Peyer's patch (tissue), 4 donors: ENCODE measurements around the gene MARCHF11. TPM values are rescaled to one million over a fixed set of nuclear protein-coding genes. Genes with fewer than 3 reads are reported as not detected.

Source experiments
- DNase-seq, 3 donors: peaks; one replicate each; pipeline ENCODE4 v3.0.0-alpha.2; 2017 to 2019
- H3K27ac ChIP-seq, 4 donors: fragments of 200-600 bp; sonication (generic); one replicate each; pipeline ENCODE4 v1.5.1; 2016 to 2019
- H3K27me3 ChIP-seq, 2 donors: fragments of 200-600 bp; sonication (generic); one replicate each; pipeline ENCODE4 v1.5.1; 2019
- H3K36me3 ChIP-seq, 3 donors: fragments of 200-600 bp; sonication (generic); one replicate each; pipeline ENCODE4 v1.5.1; 2016 to 2019
- H3K4me1 ChIP-seq, 4 donors: fragments of 200-600 bp; sonication (generic); one replicate each; pipeline ENCODE4 v1.5.1; 2016 to 2019
- H3K4me3 ChIP-seq, 4 donors: fragments of 200-600 bp; sonication (generic); 1 replicate in 3 of 4; 2 replicates in 1 of 4; pipeline ENCODE4 v1.5.1; 2016 to 2019; ENCODE audit warnings: mild to moderate bottlenecking in 1 of 4
- H3K9me3 ChIP-seq, 4 donors: fragments of 200-600 bp; sonication (generic); one replicate each; pipeline ENCODE4 v1.5.1; 2016 to 2019; ENCODE audit warnings: mild to moderate bottlenecking in 1 of 4
- POLR2A ChIP-seq, 2 donors: fragments of 450-650 bp; IDR thresholded peaks; one replicate each; pipeline ENCODE4 v1.5.1; 2017; ENCODE audit warnings: antibody characterized with exemption in 2 of 2, mild to moderate bottlenecking in 2 of 2, moderate library complexity in 2 of 2
- total RNA-seq, 4 donors: library from RNA; depleted of rRNA; stranded (reverse); fragments of >200 nt; gene quantifications; one replicate each; pipeline ENCODE4 v1.1.0, GENCODE V29; 2016
- TF ChIP-seq, protein P1 (sequence below), 6 experiments: fragments of 450-650 bp in 4 of 6; fragments of 200-600 bp in 2 of 6; sonication (generic) in 1 of 6; IDR thresholded peaks; one replicate each; pipeline ENCODE4 v1.5.1; 2017 to 2019; ENCODE audit warnings: antibody characterized with exemption in 6 of 6, mild to moderate bottlenecking in 3 of 6, moderate library complexity in 1 of 6

Gene MARCHF11, protein sequence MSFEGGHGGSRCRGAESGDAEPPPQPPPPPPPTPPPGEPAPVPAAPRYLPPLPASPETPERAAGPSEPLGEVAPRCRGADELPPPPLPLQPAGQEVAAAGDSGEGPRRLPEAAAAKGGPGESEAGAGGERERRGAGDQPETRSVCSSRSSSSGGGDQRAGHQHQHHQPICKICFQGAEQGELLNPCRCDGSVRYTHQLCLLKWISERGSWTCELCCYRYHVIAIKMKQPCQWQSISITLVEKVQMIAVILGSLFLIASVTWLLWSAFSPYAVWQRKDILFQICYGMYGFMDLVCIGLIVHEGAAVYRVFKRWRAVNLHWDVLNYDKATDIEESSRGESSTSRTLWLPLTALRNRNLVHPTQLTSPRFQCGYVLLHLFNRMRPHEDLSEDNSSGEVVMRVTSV
- not detected for total RNA-seq

DNA sequence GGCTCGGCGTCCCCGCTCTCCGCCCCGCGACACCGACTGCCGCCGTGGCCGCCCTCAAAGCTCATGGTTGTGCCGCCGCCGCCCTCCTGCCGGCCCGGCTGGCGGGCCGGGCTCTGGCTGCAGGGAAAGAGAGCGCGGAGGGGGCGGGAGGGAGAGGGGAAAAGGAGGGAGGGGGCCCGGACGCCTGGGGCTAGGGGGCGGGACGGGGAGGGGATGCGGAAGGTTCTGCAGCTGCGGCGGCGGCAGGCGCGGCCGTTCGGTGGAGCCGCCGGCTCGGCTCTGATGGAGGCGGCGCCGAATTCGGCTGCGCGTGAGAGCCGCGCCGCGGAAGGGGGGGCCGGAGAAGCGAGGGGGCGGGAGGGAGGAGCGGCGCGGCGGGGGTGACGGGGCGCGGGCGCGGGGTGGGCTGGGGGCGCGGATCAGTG is at the start of gene MARCHF11:
Gene MARCHF11, minus strand, starts transcription at position 281 of the 425 bp plus-strand sequence. Its CDS starts 216 bp downstream, at position 65.
- Histone ChIP-seq H3K9me3 (no peaks in the 10 kb centered on the region), H3K27me3 (peaks cover 0 to 10% of the 10 kb centered on the region in 2 donors), H3K36me3 (no peaks in the 10 kb centered on the region), H3K27ac (no peak within 1 kb of the TSS), H3K4me1 (no peaks in the 10 kb centered on the region), H3K4me3 (peak within 1 kb of the TSS in 1 of 4 donors; percentile 7)
- no peak for DNase-seq
- TF ChIP-seq POLR2A (IDR thresholded peaks at IDR 0.05): no peak
- TF ChIP-seq, protein P1, sequence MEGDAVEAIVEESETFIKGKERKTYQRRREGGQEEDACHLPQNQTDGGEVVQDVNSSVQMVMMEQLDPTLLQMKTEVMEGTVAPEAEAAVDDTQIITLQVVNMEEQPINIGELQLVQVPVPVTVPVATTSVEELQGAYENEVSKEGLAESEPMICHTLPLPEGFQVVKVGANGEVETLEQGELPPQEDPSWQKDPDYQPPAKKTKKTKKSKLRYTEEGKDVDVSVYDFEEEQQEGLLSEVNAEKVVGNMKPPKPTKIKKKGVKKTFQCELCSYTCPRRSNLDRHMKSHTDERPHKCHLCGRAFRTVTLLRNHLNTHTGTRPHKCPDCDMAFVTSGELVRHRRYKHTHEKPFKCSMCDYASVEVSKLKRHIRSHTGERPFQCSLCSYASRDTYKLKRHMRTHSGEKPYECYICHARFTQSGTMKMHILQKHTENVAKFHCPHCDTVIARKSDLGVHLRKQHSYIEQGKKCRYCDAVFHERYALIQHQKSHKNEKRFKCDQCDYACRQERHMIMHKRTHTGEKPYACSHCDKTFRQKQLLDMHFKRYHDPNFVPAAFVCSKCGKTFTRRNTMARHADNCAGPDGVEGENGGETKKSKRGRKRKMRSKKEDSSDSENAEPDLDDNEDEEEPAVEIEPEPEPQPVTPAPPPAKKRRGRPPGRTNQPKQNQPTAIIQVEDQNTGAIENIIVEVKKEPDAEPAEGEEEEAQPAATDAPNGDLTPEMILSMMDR (IDR thresholded peaks at IDR 0.05): no peak

DNA sequence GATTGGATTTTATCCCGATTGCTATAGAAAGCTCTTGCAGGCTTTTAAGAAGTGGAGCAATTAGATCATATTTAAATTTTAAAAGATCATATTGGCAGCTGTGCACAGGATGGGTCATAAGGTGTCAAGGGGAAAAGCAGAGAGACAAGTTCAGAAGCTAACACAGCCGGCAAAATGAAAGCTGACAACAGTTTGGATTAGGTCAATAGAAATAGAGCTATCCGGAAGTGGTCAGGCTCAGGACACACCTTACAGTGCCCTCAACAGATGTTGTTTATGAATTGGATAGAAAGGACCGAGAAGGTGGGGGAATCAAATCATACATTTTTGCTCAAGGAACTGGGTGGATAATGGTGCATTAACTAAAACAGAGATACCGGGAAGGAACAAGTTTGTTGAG is 46.3 kb upstream of the MARCHF11 start:
- no peaks in the 10 kb centered on the region for H3K9me3 ChIP-seq
- H3K4me1 ChIP-seq: no peaks in the 10 kb centered on the region
- no peaks in the 10 kb centered on the region for H3K27me3 ChIP-seq
- no peaks in the 10 kb centered on the region for H3K36me3 ChIP-seq
- H3K4me3 ChIP-seq: no peak overlapping the region
- TF ChIP-seq POLR2A (IDR thresholded peaks at IDR 0.05): no peak
- TF ChIP-seq, protein P1 (IDR thresholded peaks at IDR 0.05): no peak
- H3K27ac ChIP-seq: no peak overlapping the region
- no peak for DNase-seq

DNA sequence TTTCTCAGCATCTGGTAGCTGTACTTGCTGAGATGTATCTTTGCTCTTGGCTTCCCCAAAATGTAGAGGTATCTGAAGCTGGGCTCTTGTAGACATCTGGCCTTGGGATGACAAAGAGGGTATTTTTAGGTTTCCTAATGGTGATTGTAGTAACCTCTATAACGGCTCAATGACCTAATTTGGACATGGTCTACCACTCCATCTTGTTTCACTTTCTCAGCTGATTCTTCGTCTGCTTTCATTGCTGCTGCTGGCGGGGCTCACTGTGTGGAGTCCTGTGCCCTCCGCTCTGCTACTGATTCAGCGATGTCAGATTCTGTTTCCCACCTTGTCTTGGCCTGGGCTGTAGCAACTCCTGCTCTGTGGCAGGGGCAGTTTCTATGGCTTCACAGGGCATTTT is 12.7 kb upstream of the MARCHF11 start:
- Histone ChIP-seq H3K36me3 (no peaks in the 10 kb centered on the region), H3K4me1 (no peaks in the 10 kb centered on the region), H3K27me3 (no peaks in the 10 kb centered on the region), H3K27ac (no peak overlapping the region), H3K4me3 (no peak overlapping the region), H3K9me3 (no peaks in the 10 kb centered on the region)
- no peak for DNase-seq
- TF ChIP-seq POLR2A (IDR thresholded peaks at IDR 0.05): no peak
- TF ChIP-seq, protein P1 (IDR thresholded peaks at IDR 0.05): no peak

DNA sequence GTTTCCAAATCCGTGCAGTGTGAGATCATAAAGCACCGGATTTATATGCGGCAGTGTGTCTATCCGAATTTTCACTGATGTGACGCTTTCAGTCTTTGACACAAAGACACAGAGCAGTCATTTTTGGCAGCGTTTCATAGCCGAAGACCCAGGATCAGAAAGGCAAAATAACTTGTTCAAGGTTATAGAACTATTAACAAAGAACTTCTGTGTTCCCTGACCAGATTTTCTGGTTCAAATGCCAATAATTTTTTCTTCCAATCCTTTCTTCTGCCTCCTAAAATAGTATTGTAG is 1.1 kb upstream of the MARCHF11 start:
- Histone ChIP-seq H3K9me3 (no peaks in the 10 kb centered on the region), H3K4me3 (no peak overlapping the region), H3K4me1 (no peaks in the 10 kb centered on the region), H3K27ac (no peak overlapping the region), H3K36me3 (no peaks in the 10 kb centered on the region), H3K27me3 (peaks cover 0 to 10% of the 10 kb centered on the region in 2 donors)
- DNase-seq: no peak
- no peak for TF ChIP-seq POLR2A (IDR thresholded peaks at IDR 0.05)
- TF ChIP-seq, protein P1 (IDR thresholded peaks at IDR 0.05): no peak

DNA sequence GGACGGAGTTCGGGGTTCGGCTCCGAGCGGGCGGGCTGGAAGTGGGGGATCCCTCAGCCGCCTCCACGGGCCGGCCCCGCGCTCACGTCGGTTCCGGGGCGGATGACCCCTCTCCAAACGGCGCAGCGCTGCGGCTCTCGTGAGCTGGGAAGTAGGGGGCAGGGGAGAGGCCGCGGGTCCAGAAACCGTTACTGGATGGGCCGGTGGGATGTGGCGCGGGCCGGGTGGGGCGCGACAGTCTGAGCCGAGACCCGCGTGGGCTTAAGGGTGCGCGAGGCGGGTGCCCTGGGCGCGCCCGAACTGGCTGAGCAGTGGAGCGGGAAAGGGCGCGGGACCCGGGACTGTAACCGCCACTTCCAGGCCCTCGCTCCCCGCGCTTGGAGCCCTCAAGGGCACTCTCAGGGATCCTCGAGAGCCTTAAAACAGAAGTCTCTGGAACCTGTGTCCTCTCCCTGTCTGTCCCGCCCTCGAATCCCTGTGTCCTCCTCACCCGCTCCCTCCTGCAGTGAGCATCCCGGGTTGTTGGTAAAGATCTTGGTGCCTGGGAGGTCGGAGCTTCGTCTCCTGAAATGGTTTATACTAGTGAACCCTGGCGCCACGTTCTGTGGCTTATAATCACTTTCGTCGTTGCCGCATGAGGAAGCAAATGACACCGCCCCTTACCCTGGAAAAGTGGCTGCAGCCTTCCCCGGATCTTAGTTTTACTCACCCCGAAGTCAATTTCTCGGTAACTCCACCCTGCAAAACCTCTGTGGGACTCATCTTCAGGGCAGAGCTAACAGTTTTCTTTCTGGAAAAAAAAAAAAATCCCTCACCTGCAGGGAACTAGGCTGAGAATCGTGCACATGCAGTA is 571 bp upstream of the MARCHF11 start:
- peak overlapping the region in 1 of 4 donors; percentile 7 for H3K4me3 ChIP-seq
- peaks cover 0 to 10% of the 10 kb centered on the region in 2 donors for H3K27me3 ChIP-seq

More for the DNA sequence above, 571 bp upstream of the MARCHF11 start:
- H3K27ac ChIP-seq: no peak overlapping the region
- TF ChIP-seq, protein P1 (IDR thresholded peaks at IDR 0.05): no peak
- TF ChIP-seq POLR2A (IDR thresholded peaks at IDR 0.05): no peak
- H3K4me1 ChIP-seq: no peaks in the 10 kb centered on the region
- H3K9me3 ChIP-seq: no peaks in the 10 kb centered on the region
- no peak for DNase-seq
- no peaks in the 10 kb centered on the region for H3K36me3 ChIP-seq
